CD4-positive, alpha-beta T cell treated with Interleukin-12 subunit alpha and Interleukin-12 subunit beta, for 1 hour (primary cell): ENCODE data around the gene LCE1B.

Experiments used
- DNase-seq: peaks from one replicate; pipeline ENCODE4 v3.0.0-alpha.2; 2020

The LCE1B gene

GRCh38 chr1:152811671-152812070 is at the start of gene LCE1B:
Gene LCE1B, plus strand, starts transcription at chr1:152811971. Its CDS starts 476 bp downstream, at chr1:152812447.
- DNase-seq = no peak

GRCh38 chr1:152768847-152769533 is 42.8 kb upstream of the LCE1B start:
- DNase-seq = no peak

DNA sequence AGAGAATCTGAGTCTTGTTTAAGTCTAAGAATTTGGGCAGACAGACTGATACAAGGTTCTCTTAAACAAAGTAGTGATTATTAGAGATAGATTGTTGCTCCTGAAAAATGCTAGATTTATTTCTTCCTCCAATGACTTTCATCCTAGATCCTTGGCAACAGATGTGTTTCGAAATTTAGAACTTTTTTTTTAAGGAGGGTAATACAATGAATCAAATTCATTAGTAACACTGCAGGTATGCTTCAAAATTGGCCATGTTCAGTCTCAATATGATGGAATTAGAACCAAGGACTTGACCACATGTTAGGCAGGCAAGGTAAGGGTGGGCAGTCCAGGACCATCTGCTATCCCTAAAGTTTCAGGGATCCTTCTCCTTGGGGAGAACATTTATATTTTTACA is 41.4 kb upstream of the LCE1B start:
- DNase-seq = no peak

DNA sequence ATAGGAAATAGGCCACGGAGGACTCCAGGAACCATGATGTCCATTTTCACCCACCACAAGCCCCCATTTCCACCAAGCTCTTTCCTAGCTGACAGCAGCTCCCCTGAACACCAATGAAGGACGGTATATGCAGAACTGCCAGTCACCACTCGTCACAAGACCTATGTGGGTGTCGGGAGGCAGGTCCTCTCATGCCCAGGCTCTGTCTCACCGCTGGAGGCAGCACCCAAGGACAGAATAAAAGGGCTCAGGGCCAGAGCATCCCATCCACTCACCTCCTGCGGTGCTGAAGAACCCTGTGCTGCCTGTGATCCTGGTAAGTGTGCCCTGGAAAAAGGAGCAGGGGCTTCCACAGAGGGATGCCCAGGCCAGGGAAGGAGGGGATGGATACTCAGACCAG is 36.9 kb upstream of the LCE1B start, which contains the start of gene LCE1F:
TSS of gene LCE1F (plus strand) at position 266 of the 400 bp plus-strand sequence. CDS start 1,232 bp downstream, outside the sequence.
- DNase-seq = no peak

DNA sequence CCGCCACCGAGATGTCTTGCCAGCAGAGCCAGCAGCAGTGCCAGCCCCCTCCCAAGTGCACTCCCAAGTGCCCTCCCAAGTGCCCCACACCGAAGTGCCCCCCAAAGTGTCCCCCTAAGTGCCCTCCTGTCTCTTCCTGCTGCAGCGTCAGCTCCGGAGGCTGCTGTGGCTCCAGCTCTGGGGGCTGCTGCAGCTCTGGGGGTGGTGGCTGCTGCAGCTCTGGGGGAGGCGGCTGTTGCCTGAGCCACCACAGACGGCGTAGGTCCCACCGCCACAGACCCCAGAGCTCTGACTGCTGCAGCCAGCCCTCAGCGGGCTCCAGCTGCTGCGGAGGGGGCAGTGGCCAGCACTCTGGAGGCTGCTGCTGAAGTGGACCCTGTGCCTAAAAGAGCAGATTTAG is 35.4 kb upstream of the LCE1B start:
- no peak for DNase-seq

GRCh38 chr1:152777510-152778137 is 34.1 kb upstream of the LCE1B start:
- no peak for DNase-seq

DNA sequence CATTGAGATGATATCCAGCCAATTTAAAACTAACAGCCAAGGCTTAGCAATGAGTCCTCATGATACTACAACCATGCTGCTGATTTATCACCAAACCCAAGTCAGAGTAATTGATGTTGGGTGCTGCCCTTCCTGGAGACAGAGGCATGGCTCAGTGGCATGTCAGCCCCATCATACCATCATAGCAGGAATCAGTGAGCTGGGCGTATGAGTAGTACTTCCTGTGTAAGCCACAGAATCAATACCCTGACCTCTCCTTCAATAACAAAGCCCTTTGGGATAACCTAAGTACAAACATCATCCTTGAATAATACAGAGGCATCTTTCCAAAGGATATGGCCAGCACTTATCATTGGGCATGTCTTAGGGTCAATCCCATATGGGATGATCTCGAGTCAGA is 28.7 kb upstream of the LCE1B start:
- no peak for DNase-seq

- no peak for DNase-seq
Observed at GRCh38 chr1:152786077-152786476, 25.7 kb upstream of the LCE1B start, which contains the start of gene LCE1E. Gene LCE1E, plus strand, starts transcription at chr1:152786257. Its CDS starts 1,043 bp downstream, at chr1:152787300.

DNA sequence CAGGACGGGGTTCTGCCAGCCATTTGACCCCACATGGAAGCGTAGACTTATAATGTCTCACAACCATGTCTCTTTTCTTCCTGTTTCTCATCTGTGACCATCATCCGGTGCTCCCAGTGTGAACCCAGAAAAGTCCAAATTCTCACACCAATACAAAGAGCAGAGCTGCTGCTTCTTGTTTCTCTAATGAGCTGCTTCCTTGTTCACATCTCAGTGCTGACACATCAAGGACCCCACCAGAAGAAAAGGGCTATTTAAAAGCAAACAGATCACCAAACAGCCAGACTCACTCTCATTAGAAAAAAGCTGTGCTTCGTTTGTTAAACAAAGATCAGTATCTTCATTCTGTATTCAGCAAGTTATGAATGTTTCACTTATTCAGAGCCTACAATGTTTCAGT is 16.1 kb upstream of the LCE1B start:
- no peak for DNase-seq

DNA sequence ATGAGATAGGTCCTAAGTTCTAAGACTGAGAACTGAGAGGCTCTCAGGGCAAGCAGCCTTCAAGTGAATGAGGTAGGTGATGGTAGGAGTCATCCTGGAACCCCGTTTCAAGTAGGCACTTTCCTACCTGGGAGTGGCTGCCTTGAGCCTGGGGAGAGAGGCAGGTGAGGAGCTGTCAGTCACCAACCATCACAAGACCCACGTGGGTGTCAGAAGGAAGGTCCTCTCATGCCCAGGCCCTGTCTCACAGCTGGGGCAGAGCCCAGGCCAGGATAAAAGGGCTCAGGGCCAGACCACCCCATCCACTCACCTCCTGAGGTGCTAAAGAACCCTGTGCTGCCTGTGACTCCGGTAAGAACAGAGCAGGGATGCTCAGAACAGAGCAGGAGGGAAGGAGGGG is 15.3 kb upstream of the LCE1B start, which contains the start of gene LCE1D:
TSS of gene LCE1D (plus strand) at position 301 of the 400 bp plus-strand sequence. CDS start 1,074 bp downstream, outside the sequence.
- no peak for DNase-seq

DNA sequence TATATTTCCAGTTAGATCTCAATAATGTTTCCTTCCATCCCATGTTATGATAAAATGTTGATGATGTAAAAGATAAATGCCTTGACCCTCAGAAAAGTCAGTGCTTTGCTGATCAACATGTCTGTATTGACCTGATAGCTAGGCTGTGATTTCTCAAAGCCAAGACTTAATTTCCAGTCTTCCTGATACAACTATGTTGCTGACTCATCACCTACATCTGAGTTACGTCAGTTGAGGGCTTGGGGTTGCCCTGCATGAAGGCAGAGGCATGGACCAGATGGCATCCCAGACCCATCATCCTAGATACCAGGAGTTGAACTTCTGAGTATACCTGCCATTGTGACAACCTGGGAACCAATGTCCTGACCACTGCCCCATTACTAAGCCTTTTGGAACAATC is 10.4 kb upstream of the LCE1B start:
- DNase-seq = no peak

DNA sequence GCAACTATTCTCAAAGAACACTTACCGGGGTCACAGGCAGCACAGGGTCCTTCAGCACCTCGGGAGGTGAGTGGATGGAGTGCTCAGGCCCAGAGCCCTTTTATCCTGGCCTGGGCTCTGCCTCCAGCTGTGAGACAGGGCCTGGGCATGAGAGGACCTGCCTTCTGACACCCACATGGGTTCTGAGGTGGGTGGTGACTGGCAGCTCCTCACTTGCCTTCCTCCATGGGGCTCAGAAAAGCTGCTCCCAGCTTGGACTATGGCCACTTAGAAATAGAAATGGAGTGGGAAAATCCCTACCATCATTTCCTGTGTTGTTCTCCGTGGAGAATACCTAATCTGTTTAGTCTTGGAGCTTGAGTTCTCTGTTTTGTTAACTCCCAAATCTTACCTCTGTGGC is 5.2 kb upstream of the LCE1B start, which contains the start of gene LCE1C:
TSS of gene LCE1C (minus strand) at position 76 of the 400 bp plus-strand sequence. CDS start 1,173 bp downstream, outside the sequence.
- no peak for DNase-seq

GRCh38 chr1:152811050-152811449 is 721 bp upstream of the LCE1B start:
- no peak for DNase-seq

GRCh38 chr1:152817309-152817708 is 5.5 kb downstream of the LCE1B start:
- DNase-seq = no peak

- no peak for DNase-seq
Observed at GRCh38 chr1:152823294-152823693, 11.5 kb downstream of the LCE1B start.

DNA sequence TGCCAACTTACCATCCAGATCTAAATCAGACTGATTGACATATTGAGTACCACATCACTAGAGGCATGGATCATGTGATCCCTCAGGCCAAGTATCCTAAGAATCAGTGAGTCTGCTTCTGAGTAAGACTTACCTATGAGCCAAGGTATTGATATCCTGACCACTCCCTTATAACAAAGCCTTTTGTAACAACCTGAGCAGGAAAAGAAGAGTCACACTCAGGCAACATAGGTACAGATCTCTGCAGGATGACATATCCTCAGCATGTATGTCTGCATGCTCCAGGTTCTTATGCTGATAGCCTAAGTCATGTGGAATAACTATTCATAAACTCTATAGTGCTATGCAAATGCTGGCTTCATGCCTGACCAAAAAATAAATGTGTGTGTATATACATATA is 13.2 kb downstream of the LCE1B start:
- DNase-seq = no peak

DNA sequence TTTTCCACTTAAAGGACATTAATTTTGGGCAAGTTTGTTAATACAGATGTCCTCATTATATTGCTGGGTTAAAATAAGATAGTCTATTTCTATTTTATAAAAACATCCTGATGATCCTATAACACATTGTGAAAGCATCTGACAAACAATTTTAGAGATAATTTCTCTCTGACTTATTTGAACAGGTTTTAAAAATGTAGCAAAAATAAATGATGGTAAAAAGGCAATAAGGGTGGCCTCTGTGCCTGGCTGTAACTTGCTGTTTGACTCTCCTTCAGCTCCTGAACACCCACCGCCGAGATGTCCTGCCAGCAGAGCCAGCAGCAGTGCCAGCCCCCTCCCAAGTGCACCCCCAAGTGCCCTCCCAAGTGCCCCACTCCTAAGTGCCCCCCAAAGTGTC is 15.4 kb downstream of the LCE1B start, which contains the start of gene LCE1A:
TSS of gene LCE1A (plus strand) at position 301 of the 400 bp plus-strand sequence. CDS start at position 301, 0 bp downstream.
- DNase-seq = no peak

GRCh38 chr1:152836870-152837269 is 25.1 kb downstream of the LCE1B start:
- DNase-seq = no peak

- DNase-seq = no peak
Observed at GRCh38 chr1:152842556-152842955, 30.8 kb downstream of the LCE1B start, which contains the start of gene LCE6A. Gene LCE6A, plus strand, starts transcription at chr1:152842856. Its CDS starts 665 bp downstream, at chr1:152843521.

DNA sequence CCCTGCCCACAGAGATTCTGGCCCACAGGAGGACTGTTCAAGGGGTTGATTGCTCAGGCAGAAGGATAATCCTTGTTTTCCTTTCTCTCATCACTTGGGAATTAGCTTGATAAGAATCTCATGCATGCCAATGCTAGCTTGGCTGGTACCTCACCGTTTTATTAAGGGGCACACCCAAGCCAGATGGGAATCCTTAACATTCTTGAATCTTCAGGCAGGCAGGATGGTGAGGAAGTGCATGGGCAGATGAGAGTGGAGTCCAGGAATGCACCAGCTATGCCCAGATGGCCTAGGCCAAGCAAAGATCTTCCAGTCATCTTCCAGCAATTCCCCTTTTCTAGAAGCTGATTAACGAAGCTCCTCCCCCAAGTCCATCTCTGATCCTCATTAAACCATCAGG is 43.9 kb downstream of the LCE1B start:
- no peak for DNase-seq

- no peak for DNase-seq
Observed at GRCh38 chr1:152858062-152858461, 46.3 kb downstream of the LCE1B start.

DNA sequence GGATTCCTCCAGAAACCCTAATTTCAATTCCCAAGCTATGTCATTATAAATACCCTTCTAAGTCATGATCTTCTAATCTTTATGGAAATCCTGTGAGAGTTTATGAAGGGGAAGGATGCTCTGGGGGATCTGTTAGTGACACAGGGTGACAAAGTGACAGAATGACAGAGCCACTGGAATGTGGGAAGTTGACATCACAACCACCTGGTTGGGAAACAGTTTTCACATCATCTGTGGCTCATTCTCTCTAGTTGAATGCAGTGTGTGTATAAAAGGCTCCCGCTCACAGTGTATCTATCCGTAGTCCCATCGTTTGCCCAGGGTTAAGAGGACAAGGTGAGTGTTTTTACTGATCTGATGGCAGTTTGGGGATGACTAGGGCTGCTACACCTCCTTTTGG is 47.9 kb downstream of the LCE1B start, which contains the start of gene LCE7A:
TSS of gene LCE7A (plus strand) at position 301 of the 400 bp plus-strand sequence. CDS start 702 bp downstream, outside the sequence.
- DNase-seq = no peak

GRCh38 chr1:152860129-152860528 is 48.4 kb downstream of the LCE1B start:
- no peak for DNase-seq

DNA sequence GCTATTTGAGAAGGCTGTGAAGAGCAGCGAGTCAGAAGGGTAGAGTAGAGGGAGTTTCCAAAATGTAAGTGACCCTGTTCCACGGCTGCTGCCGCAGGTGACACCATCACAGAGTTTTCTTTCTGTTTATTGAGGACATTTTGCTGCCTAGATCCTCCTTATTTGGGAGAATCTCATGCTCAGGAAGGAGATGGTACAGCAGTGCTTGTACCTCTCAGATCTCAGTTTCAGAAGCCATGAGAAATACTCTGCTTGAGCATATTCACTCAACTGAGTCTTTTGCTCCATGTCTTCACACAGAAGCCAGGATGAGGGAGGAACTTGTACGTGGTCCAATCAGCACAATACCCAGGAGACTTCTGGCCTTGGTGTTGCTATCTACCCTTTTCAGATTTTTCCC is 49.6 kb downstream of the LCE1B start:
- no peak for DNase-seq
